K562 (cell line): ENCODE measurements around the gene HTR1D. TPM values are rescaled to one million over a fixed set of nuclear protein-coding genes. Genes with fewer than 3 reads are reported as not detected.

Experiments used
- ATAC-seq: fragments of 200-7000 bp; cut with Tn5 transposase; 3 replicates; pipeline ENCODE4 v1.9.1; 2020; ENCODE audit warnings: moderate library complexity
- BruUV-seq: library from RNA; stranded (reverse); fragments of 400-500 nt; replicated peaks from 2 replicates; lab custom pipeline; 2021; lab: Mats Ljungman, UMichigan
- CTCF ChIA-PET: fragments of 300-600 bp; formaldehyde crosslinking; extraction: SDS; loops from one replicate; lab custom pipeline; 2021; ENCODE audit warnings: low intra/inter-chr PET ratio; lab: Yijun Ruan, JAX
- POLR2A ChIA-PET: fragments of 300-600, 350-650 bp; sonication (Branson Sonifier 250); formaldehyde crosslinking; extraction: SDS; loops from one replicate; lab custom pipeline; 2021; ENCODE audit warnings: antibody characterized with exemption, inconsistent platforms; lab: Yijun Ruan, JAX
- DNase-seq, 4 experiments: peaks; one replicate each; pipeline versions ENCODE4 v3.0.0 to v3.0.0-alpha.2; 2011 to 2018; ENCODE audit warnings: low spot score in 3 of 4, mixed read lengths in 3 of 4; ENCODE audit errors: extremely low read depth in 1 of 4
- FAIRE-seq: peaks from 2 replicates; lab custom pipeline; 2011; peaks lifted over from hg19 to GRCh38; lab: Jason Lieb, UNC
- H2AFZ ChIP-seq: 2 replicates; pipeline ENCODE4 v1.6.0; 2011; ENCODE audit warnings: low read depth, low read length, control low read depth, inconsistent platforms
- H3K27ac ChIP-seq: fragments of 200-600 bp; 3 replicates; pipeline ENCODE4 v1.8.0; 2011; ENCODE audit warnings: low read depth, mild to moderate bottlenecking, control low read depth, inconsistent platforms, low read length, moderate library complexity, mixed read lengths; ENCODE audit errors: extremely low read depth
- H3K27me3 ChIP-seq, 2 experiments: fragments of 300-600 bp in 1 of 2; 2 replicates in 1 of 2; 3 replicates in 1 of 2; pipeline versions ENCODE4 v1.6.0 to v1.8.0; 2011; ENCODE audit warnings: inconsistent platforms in 2 of 2, low read length in 2 of 2, mild to moderate bottlenecking in 1 of 2, mixed read lengths in 1 of 2, moderate library complexity in 1 of 2; ENCODE audit not compliant: control insufficient read depth in 2 of 2, insufficient read depth in 2 of 2
- H3K36me3 ChIP-seq: fragments of 300-600 bp; 3 replicates; pipeline ENCODE4 v1.8.0; 2011; ENCODE audit warnings: mild to moderate bottlenecking, low read length, inconsistent platforms; ENCODE audit not compliant: control insufficient read depth, insufficient read depth
- H3K4me1 ChIP-seq, 2 experiments: fragments of 200-600 bp in 1 of 2; replicated peaks in 1 of 2; 2 replicates in 1 of 2; 3 replicates in 1 of 2; pipeline versions ENCODE4 v1.5.1 to v1.8.0; 2011; ENCODE audit warnings: inconsistent platforms in 2 of 2, low read length in 2 of 2, mild to moderate bottlenecking in 1 of 2, mixed read lengths in 1 of 2, moderate library complexity in 1 of 2; ENCODE audit not compliant: control insufficient read depth in 2 of 2, insufficient read depth in 2 of 2
- H3K4me2 ChIP-seq: 2 replicates; pipeline ENCODE4 v1.6.1; 2011; ENCODE audit warnings: low read length, control low read depth, inconsistent platforms, mixed read lengths; ENCODE audit not compliant: insufficient read depth
- H3K4me3 ChIP-seq: fragments of 200-600 bp; sonication (generic), shearing (Covaris generic); 2 replicates; pipeline ENCODE4 v1.5.1; 2016; ENCODE audit warnings: control low read depth, inconsistent platforms
- H3K79me2 ChIP-seq: fragments of 200-600 bp; 3 replicates; pipeline ENCODE4 v1.8.0; 2011; ENCODE audit warnings: low read length, inconsistent platforms; ENCODE audit not compliant: control insufficient read depth, insufficient read depth
- H3K9ac ChIP-seq, 2 experiments: 2 replicates each; pipeline versions ENCODE4 v1.6.0 to v1.6.1; 2011; ENCODE audit warnings: low read depth in 2 of 2, low read length in 2 of 2, control low read depth in 1 of 2, inconsistent platforms in 1 of 2, mild to moderate bottlenecking in 1 of 2, mixed read lengths in 1 of 2; ENCODE audit not compliant: insufficient read depth in 1 of 2
- H3K9me1 ChIP-seq: one replicate; pipeline ENCODE4 v1.6.0; 2011; ENCODE audit warnings: inconsistent platforms, mild to moderate bottlenecking, low read length, moderate library complexity; ENCODE audit not compliant: control insufficient read depth, insufficient read depth
- H3K9me3 ChIP-seq: replicated peaks from 2 replicates; pipeline ENCODE4 v1.5.1; 2011; ENCODE audit warnings: low read depth, low read length, inconsistent platforms; ENCODE audit not compliant: control insufficient read depth, insufficient read depth
- H4K20me1 ChIP-seq: replicated peaks from 2 replicates; pipeline ENCODE4 v1.6.1; 2011; ENCODE audit warnings: low read length, inconsistent platforms, mixed read lengths; ENCODE audit not compliant: control insufficient read depth, insufficient read depth
- LCOR ChIP-seq: sonication (generic); formaldehyde crosslinking; IDR thresholded peaks from 2 replicates; pipeline ENCODE4 v1.8.0; 2022; ENCODE audit warnings: mild to moderate bottlenecking, missing genetic modification reagents
- NCOA4 ChIP-seq: fragments of 450-650 bp; IDR thresholded peaks from 2 replicates; pipeline ENCODE4 v1.6.1; 2018; ENCODE audit warnings: mild to moderate bottlenecking; ENCODE audit not compliant: partially characterized antibody
- PCBP1 ChIP-seq: fragments of 200-400 bp; formaldehyde crosslinking; IDR thresholded peaks from 2 replicates; pipeline ENCODE4 v1.6.1; 2018; ENCODE audit warnings: mild to moderate bottlenecking, low read depth, low read length; ENCODE audit not compliant: poor library complexity, severe bottlenecking
- PHF20 ChIP-seq: fragments of 450-650 bp; IDR thresholded peaks from 2 replicates; pipeline ENCODE4 v1.6.1; 2018; ENCODE audit not compliant: partially characterized antibody
- POLR3G ChIP-seq: IDR thresholded peaks from 2 replicates; pipeline ENCODE4 v1.6.1; 2011; ENCODE audit not compliant: insufficient read length, insufficient replicate concordance; ENCODE audit errors: extremely low read depth
- SPI1 ChIP-seq: IDR thresholded peaks from 2 replicates; pipeline ENCODE4 v1.6.1; 2011; ENCODE audit warnings: low read depth, low read length, control low read depth, borderline replicate concordance
- TAL1 ChIP-seq: fragments of 450-650 bp; IDR thresholded peaks from 2 replicates; pipeline ENCODE4 v1.6.1; 2016; ENCODE audit warnings: mild to moderate bottlenecking
- in situ Hi-C: fragments of 300-500 bp; cut with MboI; formaldehyde crosslinking; loops from 4 replicates; pipeline ENCODE4 v1.15.0; 2018; ENCODE audit warnings: inconsistent platforms, mixed read lengths
- intact Hi-C: fragments of 100-400 bp; cut with micrococcal nuclease; formaldehyde crosslinking; loops from 2 replicates; pipeline ENCODE4 v1.14.2; 2022
- polyA plus RNA-seq, 8 experiments: library from polyadenylated mRNA; depleted of rRNA in 4 of 8; stranded (reverse) in 5 of 8; unstranded in 3 of 8; fragments of >200 nt; fragmentation: Nextera tagmentation in 2 of 8; fragmentation: Illumina TruSeq in 1 of 8; extraction: Ambion mirVana in 2 of 8; extraction: Trizol in 1 of 8; gene quantifications; 2 replicates each; pipeline versions ENCODE4 v1.2.1 to v1.2.3, GENCODE V29; 2011 to 2014; ENCODE audit warnings: inconsistent platforms in 1 of 8, missing spikeins in 1 of 8
- total RNA-seq, 7 experiments: library from RNA; depleted of rRNA in 6 of 7; stranded (reverse); fragments of >200 nt in 6 of 7; fragmentation: Illumina TruSeq in 2 of 7; extraction: Trizol in 2 of 7; gene quantifications; 2 replicates each; pipeline versions ENCODE4 v1.2.1 to v1.2.3, GENCODE V29; 2011 to 2021; ENCODE audit warnings: low replicate concordance in 1 of 7
- TF ChIP-seq, protein P1 (sequence below): sonication (generic); formaldehyde crosslinking; IDR thresholded peaks from 2 replicates; pipeline ENCODE4 v1.8.0; 2023; ENCODE audit warnings: missing genetic modification reagents, mild to moderate bottlenecking, borderline replicate concordance
- TF ChIP-seq, protein P2 (sequence below), 2 experiments: fragments of 450-650 bp; IDR thresholded peaks; 2 replicates each; pipeline ENCODE4 v1.6.1; 2016; ENCODE audit warnings: mild to moderate bottlenecking in 2 of 2, borderline replicate concordance in 1 of 2, low read depth in 1 of 2, moderate library complexity in 1 of 2

Gene HTR1D
- total and polyA plus RNA-seq, 9 of the 15 experiments (the other 6 are each of a cell fraction or from before 2014, with no cell fraction given), result 0.03 to 0.09 (median 0.04) TPM; not detected in 4

DNA sequence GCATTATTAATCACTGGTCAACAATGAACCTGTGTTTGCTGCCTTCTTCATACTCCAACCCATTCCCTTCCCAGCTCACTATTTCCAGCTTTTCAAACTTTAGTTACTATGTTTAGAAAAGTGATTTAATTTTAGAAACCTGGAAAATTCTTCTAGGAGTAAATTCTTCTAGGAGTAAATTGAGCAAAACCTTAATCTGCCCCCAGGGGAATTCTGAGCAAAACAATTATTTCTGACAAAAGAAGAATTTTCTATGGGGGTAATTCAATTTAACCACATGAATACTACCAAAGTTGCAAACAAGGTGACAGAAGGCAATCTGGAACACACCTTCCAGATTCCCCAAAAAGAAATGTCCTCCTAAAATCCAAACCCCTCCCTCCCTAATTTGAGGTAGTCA is 50.4 kb downstream of the HTR1D start:
- no peaks in the 10 kb centered on the region for H3K9me1 ChIP-seq
- FAIRE-seq (no peak), DNase-seq (no peak), ATAC-seq (no peak)
- no peak overlapping the region for H3K27ac ChIP-seq
- H3K27me3 ChIP-seq, result no peaks in the 10 kb centered on the region
- H4K20me1 ChIP-seq, result peaks cover 8% of the 10 kb centered on the region; the same call in 1 of the 2 replicates
- ChIA-PET CTCF (interaction anchor here (0.5 kb wide), 1 partner anchor 605 kb away, joined by 3 read pairs; no protein-coding TSS in a partner anchor), POLR2A (interaction anchor here (0.6 to 1.4 kb wide), 11 partner anchors 9 to 775 kb away, joined by 3 to 5 read pairs (median 4); no protein-coding TSS in a partner anchor)
- H3K9me3 ChIP-seq, result no peaks in the 10 kb centered on the region
- in situ Hi-C loops, result no loop called here
- no peak overlapping the region for H2AFZ ChIP-seq
- peaks cover 22 to 28% of the 10 kb centered on the region in 2 experiments; a peak in 4 of 5 replicates for H3K4me1 ChIP-seq
- intact Hi-C loops, result no loop called here
- H3K9ac ChIP-seq, result peak overlapping the region in 1 of 2 experiments; percentile 93; a peak in 1 of 4 replicates
- no peaks in the 10 kb centered on the region for H3K36me3 ChIP-seq
- H3K79me2 ChIP-seq, result peaks cover 53% of the 10 kb centered on the region
- peak overlapping the region; percentile 95 for H3K4me2 ChIP-seq
- peak overlapping the region; percentile 83 for H3K4me3 ChIP-seq
- BruUV-seq, result no TSS peak
- no peak for TF ChIP-seq PHF20
- no peak for TF ChIP-seq PCBP1
- no peak for TF ChIP-seq NCOA4
- TF ChIP-seq, protein P1, sequence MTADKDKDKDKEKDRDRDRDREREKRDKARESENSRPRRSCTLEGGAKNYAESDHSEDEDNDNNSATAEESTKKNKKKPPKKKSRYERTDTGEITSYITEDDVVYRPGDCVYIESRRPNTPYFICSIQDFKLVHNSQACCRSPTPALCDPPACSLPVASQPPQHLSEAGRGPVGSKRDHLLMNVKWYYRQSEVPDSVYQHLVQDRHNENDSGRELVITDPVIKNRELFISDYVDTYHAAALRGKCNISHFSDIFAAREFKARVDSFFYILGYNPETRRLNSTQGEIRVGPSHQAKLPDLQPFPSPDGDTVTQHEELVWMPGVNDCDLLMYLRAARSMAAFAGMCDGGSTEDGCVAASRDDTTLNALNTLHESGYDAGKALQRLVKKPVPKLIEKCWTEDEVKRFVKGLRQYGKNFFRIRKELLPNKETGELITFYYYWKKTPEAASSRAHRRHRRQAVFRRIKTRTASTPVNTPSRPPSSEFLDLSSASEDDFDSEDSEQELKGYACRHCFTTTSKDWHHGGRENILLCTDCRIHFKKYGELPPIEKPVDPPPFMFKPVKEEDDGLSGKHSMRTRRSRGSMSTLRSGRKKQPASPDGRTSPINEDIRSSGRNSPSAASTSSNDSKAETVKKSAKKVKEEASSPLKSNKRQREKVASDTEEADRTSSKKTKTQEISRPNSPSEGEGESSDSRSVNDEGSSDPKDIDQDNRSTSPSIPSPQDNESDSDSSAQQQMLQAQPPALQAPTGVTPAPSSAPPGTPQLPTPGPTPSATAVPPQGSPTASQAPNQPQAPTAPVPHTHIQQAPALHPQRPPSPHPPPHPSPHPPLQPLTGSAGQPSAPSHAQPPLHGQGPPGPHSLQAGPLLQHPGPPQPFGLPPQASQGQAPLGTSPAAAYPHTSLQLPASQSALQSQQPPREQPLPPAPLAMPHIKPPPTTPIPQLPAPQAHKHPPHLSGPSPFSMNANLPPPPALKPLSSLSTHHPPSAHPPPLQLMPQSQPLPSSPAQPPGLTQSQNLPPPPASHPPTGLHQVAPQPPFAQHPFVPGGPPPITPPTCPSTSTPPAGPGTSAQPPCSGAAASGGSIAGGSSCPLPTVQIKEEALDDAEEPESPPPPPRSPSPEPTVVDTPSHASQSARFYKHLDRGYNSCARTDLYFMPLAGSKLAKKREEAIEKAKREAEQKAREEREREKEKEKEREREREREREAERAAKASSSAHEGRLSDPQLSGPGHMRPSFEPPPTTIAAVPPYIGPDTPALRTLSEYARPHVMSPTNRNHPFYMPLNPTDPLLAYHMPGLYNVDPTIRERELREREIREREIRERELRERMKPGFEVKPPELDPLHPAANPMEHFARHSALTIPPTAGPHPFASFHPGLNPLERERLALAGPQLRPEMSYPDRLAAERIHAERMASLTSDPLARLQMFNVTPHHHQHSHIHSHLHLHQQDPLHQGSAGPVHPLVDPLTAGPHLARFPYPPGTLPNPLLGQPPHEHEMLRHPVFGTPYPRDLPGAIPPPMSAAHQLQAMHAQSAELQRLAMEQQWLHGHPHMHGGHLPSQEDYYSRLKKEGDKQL, result no peak
- TF ChIP-seq SPI1, result no peak
- no peak for TF ChIP-seq LCOR (CRISPR knock-in tag)
- no peak for TF ChIP-seq POLR3G
- TF ChIP-seq, protein P2, sequence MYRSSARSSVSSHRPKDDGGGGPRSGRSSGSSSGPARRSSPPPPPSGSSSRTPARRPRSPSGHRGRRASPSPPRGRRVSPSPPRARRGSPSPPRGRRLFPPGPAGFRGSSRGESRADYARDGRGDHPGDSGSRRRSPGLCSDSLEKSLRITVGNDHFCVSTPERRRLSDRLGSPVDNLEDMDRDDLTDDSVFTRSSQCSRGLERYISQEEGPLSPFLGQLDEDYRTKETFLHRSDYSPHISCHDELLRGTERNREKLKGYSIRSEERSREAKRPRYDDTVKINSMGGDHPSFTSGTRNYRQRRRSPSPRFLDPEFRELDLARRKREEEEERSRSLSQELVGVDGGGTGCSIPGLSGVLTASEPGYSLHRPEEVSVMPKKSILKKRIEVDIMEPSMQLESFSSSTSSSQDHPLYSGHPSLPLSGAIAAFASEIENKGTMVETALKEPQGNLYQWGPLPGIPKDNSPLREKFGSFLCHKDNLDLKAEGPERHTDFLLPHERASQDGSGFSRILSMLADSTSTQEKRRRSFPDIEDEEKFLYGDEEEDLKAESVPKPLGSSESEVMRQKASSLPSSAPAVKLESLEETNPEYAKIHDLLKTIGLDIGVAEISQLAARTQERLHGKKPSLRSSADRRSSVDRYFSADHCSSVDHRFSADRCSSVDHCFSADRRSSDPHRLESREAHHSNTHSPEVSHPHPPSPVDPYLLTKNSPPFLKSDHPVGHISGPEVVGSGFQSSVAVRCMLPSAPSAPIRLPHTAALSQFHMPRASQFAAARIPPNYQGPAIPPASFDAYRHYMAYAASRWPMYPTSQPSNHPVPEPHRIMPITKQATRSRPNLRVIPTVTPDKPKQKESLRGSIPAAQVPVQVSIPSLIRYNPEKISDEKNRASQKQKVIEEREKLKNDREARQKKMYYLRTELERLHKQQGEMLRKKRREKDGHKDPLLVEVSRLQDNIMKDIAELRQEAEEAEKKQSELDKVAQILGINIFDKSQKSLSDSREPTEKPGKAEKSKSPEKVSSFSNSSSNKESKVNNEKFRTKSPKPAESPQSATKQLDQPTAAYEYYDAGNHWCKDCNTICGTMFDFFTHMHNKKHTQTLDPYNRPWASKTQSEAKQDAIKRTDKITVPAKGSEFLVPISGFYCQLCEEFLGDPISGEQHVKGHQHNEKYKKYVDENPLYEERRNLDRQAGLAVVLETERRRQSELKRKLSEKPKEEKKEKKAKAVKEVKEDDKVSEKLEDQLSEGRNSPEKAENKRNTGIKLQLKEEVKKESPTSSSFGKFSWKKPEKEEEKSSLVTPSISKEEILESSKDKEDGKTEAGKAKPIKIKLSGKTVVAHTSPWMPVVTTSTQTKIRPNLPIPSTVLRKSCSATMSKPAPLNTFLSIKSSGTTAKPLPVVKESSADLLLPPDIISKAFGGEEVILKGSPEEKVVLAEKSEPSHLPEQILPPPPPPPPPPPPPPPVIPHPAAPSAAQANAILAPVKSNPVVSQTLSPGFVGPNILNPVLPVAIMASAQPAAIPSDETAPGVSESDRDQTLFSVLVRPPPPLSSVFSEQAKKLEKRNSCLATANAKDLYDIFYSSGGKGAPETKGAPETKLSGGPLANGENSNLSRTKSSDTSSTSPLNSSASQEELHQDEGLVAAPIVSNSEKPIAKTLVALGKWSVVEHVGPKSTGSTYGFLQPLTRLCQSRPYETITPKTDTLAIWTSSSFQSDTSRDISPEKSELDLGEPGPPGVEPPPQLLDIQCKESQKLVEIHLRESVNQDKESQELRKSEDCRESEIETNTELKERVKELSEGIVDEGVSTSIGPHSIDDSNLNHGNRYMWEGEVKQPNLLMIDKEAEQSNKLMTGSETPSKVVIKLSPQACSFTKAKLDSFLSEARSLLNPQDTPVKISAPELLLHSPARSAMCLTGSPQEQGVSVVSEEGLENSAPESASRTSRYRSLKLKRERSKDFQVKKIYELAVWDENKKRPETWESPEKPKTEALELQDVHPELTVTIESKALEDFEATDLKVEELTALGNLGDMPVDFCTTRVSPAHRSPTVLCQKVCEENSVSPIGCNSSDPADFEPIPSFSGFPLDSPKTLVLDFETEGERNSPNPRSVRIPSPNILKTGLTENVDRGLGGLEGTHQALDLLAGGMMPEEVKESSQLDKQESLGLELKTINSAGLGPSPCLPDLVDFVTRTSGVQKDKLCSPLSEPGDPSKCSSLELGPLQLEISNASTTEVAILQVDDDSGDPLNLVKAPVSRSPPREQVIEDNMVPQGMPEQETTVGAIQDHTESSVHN (IDR thresholded peaks at IDR 0.05; ENCODE audit: borderline replicate concordance in 1 of 2, low read depth in 1 of 2), result no peak
- TF ChIP-seq TAL1, result no peak
